Testis (tissue), 2 donors: Measurements from ENCODE around the gene CASP3.

Source experiments
- POLR2A ChIP-seq: fragments of 450-650 bp; IDR thresholded peaks from one replicate; pipeline ENCODE4 v1.6.1; 2017; ENCODE audit warnings: antibody characterized with exemption, mild to moderate bottlenecking, moderate library complexity
- TF ChIP-seq, protein P1 (sequence below), 3 experiments: fragments of 450-650 bp in 2 of 3; fragments of 200-600 bp in 1 of 3; sonication (generic) in 1 of 3; IDR thresholded peaks; one replicate each; pipeline ENCODE4 v1.5.1; 2016 to 2019; ENCODE audit warnings: antibody characterized with exemption in 3 of 3, mild to moderate bottlenecking in 2 of 3, moderate library complexity in 1 of 3

DNA sequence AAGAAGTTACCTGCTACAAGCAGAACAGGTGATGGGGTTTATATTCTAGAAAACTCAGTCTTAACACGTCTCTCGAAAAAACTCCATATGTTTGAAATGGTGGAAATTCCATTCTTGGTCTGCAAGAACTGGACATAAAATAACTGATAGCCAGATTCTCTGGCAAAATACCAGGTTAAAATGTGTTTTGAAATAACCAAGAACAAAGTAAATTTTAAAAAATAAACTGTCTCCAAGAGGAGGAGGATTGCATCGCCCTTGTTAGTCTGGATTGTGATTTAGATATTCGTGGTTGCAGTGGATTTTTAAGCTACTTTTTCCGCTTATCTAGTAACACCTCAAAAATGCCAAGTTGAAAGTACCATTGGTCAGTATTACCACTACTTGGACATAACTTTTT, 43.8 kb upstream of the CASP3 start:
- TF ChIP-seq, protein P1, sequence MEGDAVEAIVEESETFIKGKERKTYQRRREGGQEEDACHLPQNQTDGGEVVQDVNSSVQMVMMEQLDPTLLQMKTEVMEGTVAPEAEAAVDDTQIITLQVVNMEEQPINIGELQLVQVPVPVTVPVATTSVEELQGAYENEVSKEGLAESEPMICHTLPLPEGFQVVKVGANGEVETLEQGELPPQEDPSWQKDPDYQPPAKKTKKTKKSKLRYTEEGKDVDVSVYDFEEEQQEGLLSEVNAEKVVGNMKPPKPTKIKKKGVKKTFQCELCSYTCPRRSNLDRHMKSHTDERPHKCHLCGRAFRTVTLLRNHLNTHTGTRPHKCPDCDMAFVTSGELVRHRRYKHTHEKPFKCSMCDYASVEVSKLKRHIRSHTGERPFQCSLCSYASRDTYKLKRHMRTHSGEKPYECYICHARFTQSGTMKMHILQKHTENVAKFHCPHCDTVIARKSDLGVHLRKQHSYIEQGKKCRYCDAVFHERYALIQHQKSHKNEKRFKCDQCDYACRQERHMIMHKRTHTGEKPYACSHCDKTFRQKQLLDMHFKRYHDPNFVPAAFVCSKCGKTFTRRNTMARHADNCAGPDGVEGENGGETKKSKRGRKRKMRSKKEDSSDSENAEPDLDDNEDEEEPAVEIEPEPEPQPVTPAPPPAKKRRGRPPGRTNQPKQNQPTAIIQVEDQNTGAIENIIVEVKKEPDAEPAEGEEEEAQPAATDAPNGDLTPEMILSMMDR (IDR thresholded peaks at IDR 0.05), result no peak
- no peak for TF ChIP-seq POLR2A
